Activated T-helper 1 cell treated with Interleukin-2 at 50 U/mL for 16 hours (primary cell): ENCODE results near the gene SMYD3.

ENCODE experiments used
- DNase-seq: peaks from one replicate; pipeline ENCODE4 v3.0.0-alpha.2; 2020; ENCODE audit warnings: low read depth

The SMYD3 gene

DNA sequence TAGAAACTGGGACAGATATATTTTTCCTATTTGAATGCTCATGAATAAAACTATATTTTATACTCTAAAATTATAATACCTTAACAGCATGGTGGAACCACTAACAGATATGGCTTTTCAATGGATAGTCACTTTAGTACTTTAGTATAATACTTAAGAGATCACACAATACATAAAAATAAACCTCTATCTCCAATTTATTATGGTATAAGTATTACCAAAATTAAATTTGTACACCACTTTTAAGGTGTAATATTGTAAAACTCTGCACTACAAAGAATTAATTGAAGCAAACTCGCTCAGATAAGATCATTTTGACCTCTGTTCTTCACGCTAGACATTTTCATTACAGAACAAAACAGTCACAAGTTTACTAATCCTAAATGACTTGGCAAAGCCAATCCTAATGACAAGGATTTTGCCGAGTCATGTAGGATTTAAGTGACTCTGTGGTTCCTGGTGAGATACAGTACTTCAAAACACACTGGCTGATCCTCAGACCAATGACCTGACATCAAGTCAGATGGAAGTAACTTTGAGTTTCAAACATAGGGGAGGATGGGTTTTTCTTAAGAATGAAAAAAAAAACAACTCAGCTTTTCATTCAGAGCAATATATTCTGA is 200.6 kb downstream of the SMYD3 start:
- no peak for DNase-seq

DNA sequence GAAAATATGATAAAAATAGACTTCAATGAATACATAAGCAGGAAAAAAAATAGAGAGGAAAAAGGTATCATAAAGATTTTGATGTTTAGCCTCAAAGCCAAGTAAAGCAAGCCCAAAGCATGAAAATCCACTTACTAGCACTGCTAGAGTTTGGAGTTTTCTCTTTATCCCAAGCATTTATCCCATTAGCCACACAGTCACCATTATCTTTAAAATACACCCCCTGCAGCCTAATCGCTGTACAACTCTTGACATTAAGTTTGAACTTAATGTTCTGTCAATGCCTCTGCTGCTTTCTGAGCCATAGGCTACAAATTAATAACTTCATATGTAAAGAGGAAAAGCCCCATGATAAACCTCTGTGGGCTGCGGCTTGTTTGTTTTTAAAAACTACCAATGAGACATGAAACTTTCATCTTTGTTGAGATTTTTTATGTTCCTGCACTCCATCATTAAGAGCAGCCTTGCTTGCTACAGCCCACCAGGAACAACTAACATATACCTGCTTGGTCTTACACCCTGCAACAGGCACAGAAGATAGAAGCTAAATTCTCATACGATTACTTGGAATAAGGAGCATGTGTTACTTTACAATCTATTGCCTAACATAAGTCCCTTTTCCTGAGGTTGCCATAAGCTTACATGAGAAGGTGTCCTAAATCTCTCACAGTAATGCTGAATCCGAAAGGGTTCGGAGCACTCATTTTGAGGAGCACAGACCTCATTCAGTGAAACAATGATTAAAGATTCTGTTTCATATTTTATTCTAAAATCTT is 202.4 kb downstream of the SMYD3 start:
- DNase-seq, result no peak

DNA sequence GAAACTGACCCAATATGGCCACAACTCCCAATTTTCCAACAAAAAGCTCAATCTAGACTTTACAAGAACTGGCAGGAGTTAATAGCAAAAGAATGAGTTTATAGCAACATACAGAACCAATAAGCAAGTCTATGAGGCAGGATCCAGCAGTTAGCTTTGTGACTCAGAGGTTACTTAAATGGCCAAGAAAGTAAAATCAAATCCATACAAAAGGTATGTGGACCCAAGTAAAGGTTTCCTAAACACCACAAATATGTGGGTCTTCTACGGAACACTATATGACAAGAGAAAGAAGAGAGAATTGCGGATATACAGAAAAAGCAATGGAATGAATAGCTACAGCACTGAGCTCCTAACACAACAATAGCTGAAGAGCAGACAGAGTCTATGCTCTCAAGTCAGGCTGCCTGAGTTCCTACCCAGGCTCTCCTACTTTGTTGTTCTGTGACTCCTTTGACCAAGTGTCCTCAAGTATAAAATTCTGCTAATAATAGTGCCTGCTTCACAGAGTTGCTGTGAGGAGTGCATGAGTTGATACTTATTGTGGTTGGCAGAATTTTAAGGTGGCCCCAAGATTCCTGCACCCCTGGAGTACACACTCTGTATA is 204.3 kb downstream of the SMYD3 start:
- no peak for DNase-seq

DNA sequence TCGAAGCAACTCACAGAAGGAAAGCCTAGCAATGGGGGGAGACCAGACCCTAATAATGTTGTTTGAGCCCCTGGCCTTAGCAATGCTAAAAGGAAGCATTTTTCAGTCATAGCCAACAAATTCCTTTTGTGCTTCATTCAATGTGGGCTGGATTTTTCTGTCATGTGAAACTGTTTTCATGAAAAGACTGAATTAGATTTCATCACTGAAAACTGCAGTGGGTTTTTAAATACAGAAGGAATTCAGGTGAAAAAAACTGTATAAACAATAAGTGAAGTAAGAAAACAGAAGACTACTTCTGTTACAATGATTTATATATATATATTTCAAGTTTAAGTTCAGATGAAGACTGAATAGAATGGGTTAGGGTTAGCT is 204.8 kb downstream of the SMYD3 start:
- DNase-seq, result no peak

DNA sequence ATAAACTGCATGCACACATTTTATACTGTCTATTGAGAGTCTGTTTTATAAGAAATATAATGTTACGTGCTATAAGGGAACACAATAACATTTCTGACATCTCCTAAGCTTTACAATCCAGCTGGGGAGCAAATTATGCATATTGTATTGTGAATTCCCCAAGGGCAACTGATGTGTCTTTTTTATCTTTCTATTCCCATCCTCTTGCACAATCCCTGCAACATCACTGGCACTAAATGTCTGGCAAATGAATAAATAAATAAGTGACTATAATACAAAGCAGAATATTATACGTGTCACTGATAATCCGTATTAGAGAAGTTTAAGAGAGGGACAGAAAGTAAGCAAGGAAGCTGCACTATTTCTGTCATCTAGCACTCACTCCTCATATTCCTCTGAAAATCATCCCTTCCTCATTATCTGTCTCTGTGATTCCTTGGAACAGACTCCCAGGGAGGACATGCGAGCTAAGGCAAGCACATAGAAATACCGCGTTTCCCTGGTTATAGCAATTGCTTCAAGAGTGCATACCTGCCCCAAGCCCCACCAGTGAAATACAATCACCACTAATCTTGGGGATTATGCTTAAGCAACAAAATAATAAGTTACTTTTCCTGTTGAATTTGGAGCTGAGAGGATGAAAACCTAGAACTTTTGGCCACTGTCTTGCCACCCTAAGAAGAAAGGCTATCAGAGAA is 205.4 kb downstream of the SMYD3 start:
- no peak for DNase-seq

DNA sequence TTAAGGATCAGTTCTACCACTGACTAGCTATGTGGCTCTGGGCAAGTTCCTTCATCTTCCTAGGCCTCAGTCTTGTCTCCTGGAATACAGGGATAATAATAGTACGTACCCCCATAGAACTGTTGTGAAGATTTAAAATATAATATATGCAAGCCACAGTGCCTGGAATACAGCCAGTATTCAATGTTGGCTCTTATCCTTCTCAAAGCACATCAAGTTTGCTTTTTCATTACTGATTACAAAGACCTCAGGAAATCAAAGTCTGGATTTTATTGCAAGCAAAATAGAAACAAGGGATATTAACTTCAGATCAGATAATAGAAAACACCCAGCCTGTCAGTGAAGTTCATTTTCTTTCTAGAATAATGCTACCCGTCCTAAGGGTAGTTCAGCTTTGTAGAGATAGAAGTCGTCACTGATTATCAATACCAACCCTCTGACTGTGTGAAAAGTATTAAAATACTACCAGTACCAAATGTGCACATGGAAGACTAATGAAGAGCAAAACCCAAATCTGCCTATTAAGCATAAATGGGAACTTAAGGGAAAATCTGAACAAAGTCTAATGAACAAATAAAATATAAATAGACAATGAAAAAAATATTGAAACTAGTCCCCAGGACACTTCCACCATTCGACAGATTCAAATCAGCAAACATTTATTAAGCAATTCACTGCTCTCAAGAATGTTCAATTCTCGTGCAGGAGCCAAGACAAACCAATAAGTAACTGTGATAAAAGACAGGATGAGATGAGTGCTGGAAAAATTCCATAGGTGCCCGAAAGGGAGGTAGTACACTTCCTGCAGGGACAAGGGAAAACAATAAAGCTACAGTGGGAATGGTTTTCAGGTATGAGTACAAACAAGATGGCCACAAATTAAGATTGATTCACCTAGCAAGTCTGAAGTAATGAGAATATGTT is 206.2 kb downstream of the SMYD3 start:
- DNase-seq, result no peak

DNA sequence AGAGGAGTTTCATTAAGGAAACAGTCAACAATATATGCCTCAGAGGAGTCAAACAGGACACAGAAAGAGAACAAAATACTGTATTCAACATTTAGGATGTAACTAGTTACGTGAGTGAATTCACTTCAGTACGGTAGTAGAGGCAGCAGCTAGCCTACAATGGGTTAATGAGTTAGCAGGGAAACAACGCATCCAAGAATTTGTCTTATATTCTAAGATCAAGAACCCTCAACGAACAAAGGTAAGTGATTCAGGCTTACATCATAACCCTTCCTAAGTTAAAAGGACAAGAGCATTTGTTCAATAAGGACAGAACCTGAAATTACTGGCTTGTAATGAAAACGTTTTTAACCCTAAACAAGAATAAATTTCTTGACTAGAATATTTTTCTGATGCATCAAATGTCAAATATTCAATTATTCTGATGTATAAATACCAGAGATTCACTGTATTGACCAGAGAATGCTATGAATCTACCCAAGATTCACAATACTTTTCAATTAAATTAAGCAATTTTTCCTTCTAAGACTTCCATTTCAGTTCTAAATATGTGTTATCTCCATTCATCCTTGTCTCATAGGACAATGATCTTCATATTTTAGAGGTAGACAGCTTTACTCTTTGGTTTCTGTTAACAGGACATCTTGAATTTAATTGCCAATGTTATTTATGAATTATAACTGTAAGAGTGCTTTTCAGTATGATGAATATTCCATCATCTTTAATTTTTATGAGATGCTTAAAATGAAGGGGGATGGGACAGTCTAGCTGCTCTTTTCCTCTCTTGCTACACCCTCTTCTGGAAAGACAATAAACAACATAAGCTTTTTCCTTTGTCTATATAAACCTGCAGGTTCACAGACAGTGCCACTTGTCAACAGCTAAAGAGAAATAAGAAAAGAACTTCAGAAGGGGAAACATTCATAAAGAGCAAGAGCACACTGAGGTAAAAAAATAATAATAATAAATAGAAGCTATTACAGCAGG is 209.5 kb downstream of the SMYD3 start:
- DNase-seq, result no peak

DNA sequence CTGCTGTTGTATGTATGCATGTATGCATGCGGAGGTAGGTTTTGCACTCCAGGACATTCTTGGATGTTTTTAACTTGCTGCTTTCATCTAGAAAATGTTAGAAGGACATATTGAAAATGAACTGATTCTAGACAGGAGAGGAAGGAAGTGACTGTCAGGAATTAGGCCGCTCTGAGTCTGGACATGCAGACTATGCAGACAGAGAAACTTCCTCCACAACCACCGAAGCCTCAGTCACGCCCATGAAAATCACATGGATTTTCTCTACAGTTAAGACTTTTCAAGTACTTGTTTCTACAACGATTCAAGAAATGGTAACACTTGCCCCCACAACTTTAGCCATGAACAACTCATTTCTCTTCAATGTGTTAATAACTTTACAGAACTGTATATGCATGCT is 211.1 kb downstream of the SMYD3 start:
- no peak for DNase-seq

DNA sequence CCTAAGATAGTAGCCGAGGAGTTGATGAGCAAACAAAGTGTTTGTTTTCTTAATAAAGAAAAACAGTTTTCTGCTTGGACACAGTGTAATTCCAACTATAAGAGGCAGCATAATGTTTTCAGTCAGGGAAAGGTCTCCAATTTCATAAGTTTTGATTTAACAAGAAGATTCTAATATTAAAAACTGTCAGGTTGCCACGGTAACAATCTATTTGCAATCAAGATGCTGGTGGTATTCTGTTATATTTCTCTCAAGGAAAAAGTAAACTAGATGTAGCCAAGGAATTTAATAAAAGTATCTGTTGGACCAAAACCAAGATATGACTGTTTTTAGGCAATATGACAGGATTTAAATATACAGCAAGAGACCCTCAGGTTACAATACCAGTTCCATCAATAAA is 211.7 kb downstream of the SMYD3 start:
- no peak for DNase-seq

DNA sequence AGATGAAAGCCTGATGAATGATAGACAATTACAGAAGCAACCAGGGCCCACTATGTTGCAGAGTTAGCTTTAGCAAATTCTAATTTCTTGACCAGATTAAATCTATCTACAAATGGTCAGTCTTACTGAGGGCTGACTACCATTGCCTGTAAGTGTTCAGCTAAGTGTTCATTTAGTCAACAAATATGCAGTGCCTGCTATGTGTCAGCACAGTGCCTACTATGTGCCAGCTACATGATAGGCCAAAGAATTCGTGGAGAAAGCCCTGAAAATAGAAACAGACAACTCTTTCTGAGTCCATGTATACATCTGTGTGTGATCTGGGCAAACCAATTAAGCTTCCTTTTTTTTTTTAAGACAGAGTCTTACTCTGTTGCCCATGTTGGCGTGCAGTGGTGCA is 212.8 kb downstream of the SMYD3 start:
- DNase-seq, result no peak

DNA sequence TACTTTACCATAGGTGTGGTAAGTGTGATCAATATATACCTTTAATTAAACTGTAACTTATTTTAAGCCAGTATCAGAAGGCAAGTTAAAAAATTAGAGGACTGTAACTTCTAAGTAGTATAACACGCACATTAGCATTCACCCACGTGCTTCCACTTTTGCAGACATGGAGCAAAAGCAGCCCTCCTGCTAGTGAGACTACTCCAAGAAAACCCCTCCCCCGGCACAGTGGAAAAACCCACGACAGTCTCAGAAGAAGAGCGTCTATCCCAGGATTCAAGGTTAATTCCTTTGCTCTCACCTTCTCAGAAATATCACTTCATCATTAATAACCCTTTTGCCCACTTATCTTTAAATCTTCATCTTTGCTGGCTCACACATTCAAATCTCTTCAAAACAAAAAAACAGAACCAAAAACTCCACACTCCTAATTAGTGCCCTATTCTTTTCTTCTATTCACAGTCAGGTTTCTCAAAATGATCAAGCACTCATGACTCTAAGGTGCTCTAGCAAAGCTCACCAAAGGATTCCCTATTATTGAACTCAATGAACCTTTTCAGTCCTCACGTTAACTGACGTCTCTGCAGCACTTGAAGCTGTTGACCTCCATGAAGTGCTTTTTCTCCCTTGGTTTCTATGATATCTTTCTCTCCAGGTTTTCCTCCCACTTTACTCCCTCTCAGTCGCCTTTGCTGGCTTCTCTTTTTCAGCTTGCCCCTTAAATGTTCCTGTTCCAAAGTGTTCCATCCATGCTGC is 213.5 kb downstream of the SMYD3 start:
- DNase-seq, result no peak

DNA sequence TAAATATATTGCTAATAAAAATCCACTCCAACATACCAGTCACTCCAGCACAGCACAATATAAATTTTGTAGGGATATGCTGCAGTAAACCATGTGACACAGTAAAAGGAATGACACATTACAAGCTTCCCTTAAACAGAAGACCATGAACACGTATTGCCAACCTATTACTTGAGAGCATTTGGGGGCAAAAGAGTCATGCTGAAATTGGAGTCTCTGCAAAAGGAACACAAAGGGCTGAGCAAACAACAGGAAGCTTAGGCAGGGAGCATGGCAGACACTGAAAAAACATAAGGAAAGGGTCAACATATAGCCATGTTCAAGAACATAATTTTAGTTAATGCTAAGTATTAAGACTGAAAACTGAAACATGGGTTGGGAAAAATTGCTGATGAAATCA is 214.5 kb downstream of the SMYD3 start:
- no peak for DNase-seq

DNA sequence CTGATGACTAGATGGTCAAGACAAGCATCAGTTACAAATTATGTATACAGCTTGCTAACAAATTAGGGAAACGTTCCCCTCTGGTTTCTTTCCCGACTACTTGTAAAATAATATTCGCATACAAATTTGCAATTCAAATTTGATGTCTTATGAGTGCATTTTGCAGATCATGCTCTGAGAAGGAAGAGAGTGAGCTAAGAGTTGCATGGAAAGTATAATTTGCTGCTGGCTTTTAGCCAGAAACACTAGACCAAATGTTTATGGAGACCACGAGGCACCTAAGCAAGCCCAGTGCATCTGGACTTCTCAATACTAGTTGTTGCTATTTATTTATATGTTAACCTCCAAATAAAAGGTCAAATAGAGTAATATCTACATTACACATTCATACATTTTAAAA is 216.0 kb downstream of the SMYD3 start:
- DNase-seq, result no peak

DNA sequence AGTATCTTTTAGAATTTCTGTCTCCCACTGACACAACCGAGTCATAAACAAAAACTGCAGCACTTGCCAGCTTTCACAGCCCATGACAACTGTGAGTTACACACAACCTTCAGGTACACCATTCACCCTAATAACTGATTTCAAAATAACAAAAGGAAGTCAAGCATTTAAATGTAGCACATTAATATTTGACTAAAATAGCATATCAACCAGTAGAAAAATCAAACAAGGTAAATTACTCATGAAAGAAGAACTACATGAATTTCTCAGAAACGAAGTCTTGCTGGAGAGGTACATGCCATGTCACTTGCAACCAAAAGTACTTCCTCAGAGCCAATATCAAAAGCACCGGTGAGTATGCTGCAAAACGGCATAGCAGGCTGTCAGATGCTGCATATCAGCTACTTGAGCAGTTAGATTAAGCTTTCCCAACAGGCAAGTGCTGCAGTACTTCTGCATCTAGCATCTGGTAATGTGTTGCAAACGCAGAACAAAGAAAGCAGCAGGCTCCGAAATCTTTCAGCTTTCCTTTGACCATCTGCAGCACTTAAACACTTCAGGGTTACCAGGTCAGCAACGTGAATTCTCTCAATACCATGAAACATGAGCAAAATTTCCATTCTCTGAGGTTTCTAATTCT is 223.2 kb downstream of the SMYD3 start:
- DNase-seq, result no peak

DNA sequence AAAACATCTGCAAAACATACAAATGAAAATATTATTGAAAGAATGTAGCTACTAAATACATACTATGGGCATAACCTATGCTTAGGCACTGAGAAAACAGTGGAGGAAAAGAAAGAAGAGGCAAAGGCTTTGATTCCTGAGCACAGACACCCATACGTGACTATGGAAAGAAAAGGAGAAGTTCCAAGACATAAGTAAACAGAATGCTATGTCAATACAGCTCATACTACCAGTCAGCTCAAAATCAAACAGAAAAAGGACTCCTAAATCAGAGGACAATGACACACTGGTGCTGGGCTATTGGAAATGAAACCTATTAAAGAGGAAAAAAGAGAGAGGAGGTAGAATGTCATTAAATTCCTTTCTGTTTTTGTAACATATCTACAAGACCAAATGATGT is 225.4 kb downstream of the SMYD3 start:
- no peak for DNase-seq

DNA sequence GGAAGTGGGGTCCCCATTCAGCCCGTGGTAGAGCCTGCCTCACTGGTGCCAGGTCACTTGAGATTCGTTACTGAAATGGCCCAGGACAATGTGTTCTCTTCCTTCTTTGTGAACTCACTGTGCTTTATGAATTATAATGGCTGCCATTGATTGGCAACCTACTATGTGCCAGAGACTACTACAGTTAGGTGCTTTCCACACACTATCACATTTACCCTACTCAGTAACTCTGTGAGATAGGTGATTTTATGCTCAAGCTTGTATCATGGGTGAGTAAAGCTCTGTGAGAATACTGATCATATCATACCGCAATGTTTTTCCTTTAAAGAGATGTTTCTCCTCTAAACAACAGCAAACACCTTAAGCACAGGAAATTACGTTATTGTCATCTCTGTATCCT is 225.9 kb downstream of the SMYD3 start:
- no peak for DNase-seq

DNA sequence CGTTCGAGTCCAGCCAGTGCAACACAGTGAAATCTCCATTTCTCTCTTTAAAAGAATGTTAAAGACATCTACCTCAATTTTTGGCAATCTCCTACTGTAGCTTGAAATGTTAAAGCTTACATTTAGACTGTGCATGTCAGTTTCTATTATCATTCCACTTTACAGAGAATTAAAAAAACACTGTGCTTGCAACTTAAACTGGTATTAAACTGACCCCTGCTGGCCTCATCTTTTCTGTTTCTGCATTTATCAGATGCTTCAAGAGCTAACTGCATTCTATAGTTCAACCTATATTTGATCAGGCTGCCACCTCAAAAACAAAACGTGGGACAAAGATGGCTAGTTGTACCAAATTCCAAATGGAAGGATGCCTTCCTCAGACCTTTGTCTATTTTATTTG is 226.5 kb downstream of the SMYD3 start:
- no peak for DNase-seq

DNA sequence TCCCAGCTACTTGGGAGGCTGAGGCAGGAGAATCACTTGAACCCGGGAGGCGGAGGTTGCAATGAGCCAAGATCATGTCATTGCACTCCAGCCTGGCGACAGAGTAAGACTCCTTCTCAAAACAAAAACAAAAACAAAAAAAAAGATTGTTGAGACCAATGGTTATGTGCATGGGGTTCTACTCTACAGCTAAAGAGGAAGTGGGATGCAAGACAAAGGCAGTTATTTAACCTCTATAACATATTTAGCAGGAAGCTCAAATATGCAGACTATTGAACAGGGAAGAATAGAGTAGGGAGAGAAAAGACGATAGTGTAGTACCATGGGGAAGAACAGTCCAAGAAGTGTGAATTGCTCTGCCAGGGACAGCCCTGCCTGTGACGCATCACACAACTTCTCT is 227.7 kb downstream of the SMYD3 start:
- no peak for DNase-seq

DNA sequence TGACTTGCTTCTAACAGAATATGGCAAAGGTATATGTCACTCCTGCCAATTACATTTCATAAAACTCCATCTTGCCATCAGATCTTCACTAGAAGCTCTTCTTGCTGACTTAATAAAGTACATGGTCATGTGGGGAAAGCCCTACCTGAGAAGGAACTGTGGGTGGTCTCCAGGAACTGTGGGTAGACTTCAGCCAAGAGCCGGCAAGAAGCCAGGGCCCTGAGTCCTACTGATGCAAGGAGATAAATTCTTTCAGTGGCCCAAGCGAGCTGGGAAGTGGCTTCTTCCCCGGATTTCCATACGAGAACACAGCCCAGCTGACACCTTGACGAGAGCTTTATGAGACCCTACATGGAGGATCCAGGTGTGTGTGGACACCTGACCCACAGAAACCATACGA is 228.7 kb downstream of the SMYD3 start:
- no peak for DNase-seq
